ENCODE data around the gene ASPG. TPM values are rescaled to one million over a fixed set of nuclear protein-coding genes. Genes with fewer than 3 reads are reported as not detected.

Gene ASPG
- total and polyA plus RNA-seq, 2 experiments from 2014 or later, result 5.9 to 20.3 TPM

- H3K9me2 ChIP-seq (replicated peaks; ENCODE audit: insufficient read depth), result no peaks in the 10 kb centered on the region
- DNase-seq (ENCODE audit: low spot score), result no peak
- H3K79me2 ChIP-seq, result no peaks in the 10 kb centered on the region
- H3K4me1 ChIP-seq (ENCODE audit: insufficient read depth), result peaks cover 7% of the 10 kb centered on the region
- H3K27ac ChIP-seq, result no peak overlapping the region
- no peaks in the 10 kb centered on the region for H3K36me3 ChIP-seq (replicated peaks; ENCODE audit: insufficient read depth, low read depth)
- no peak for TF ChIP-seq EZH2 (IDR thresholded peaks at IDR 0.05; ENCODE audit: borderline replicate concordance)
- no peak for TF ChIP-seq CTCF (IDR thresholded peaks at IDR 0.05; ENCODE audit: poor library complexity)
- TF ChIP-seq EZH2phosphoT487 (IDR thresholded peaks at IDR 0.05; ENCODE audit: low read depth, severe bottlenecking, unreplicated experiment), result no peak
- H4K20me1 ChIP-seq (ENCODE audit: insufficient read depth, poor library complexity, severe bottlenecking), result no peaks in the 10 kb centered on the region
- H2AFZ ChIP-seq, result no peak overlapping the region
- no peaks in the 10 kb centered on the region for H3K27me3 ChIP-seq
- 92% methylated on average over 19 of the region's 21 CpGs for WGBS (ENCODE audit: low lambda C conversion rate, missing lambda C conversion rate)
- H3K9me3 ChIP-seq (ENCODE audit: low read depth), result no peaks in the 10 kb centered on the region
- H3K4me3 ChIP-seq, result no peak overlapping the region
- H3K4me2 ChIP-seq, result no peak overlapping the region
Measured at GRCh38 chr14:104111301-104112112, 26.0 kb downstream of the ASPG start.

- TF ChIP-seq CTCF (IDR thresholded peaks at IDR 0.05; ENCODE audit: poor library complexity) (no peak), EZH2phosphoT487 (IDR thresholded peaks at IDR 0.05; ENCODE audit: low read depth, severe bottlenecking, unreplicated experiment) (no peak), EZH2 (IDR thresholded peaks at IDR 0.05; ENCODE audit: borderline replicate concordance) (no peak)
- H3K4me2 ChIP-seq, result no peak overlapping the region
- no peak overlapping the region for H3K4me3 ChIP-seq
- no peaks in the 10 kb centered on the region for H3K9me2 ChIP-seq (replicated peaks; ENCODE audit: insufficient read depth)
- WGBS (ENCODE audit: low lambda C conversion rate, missing lambda C conversion rate), result 89% methylated on average over 6 of the region's 6 CpGs
- no peak overlapping the region for H2AFZ ChIP-seq
- no peaks in the 10 kb centered on the region for H3K79me2 ChIP-seq
- no peak overlapping the region for H3K27ac ChIP-seq
- no peak for DNase-seq (ENCODE audit: low spot score)
- H3K9me3 ChIP-seq (ENCODE audit: low read depth), result no peaks in the 10 kb centered on the region
- peaks cover 10% of the 10 kb centered on the region for H3K4me1 ChIP-seq (ENCODE audit: insufficient read depth)
- H4K20me1 ChIP-seq (ENCODE audit: insufficient read depth, poor library complexity, severe bottlenecking), result no peaks in the 10 kb centered on the region
- H3K27me3 ChIP-seq, result no peaks in the 10 kb centered on the region
- no peaks in the 10 kb centered on the region for H3K36me3 ChIP-seq (replicated peaks; ENCODE audit: insufficient read depth, low read depth)
Measured at GRCh38 chr14:104112113-104112505, 26.6 kb downstream of the ASPG start.

GRCh38 chr14:104112609-104113571, 27.4 kb downstream of the ASPG start:
- Histone ChIP-seq H3K36me3 (replicated peaks; ENCODE audit: insufficient read depth, low read depth) (no peaks in the 10 kb centered on the region), H3K4me1 (ENCODE audit: insufficient read depth) (peaks cover 15% of the 10 kb centered on the region), H3K79me2 (no peaks in the 10 kb centered on the region), H2AFZ (no peak overlapping the region), H3K27me3 (peaks cover under 1% of the 10 kb centered on the region), H3K4me3 (no peak overlapping the region), H3K9me2 (replicated peaks; ENCODE audit: insufficient read depth) (no peaks in the 10 kb centered on the region), H3K4me2 (no peak overlapping the region), H3K9me3 (ENCODE audit: low read depth) (no peaks in the 10 kb centered on the region), H3K27ac (no peak overlapping the region), H4K20me1 (ENCODE audit: insufficient read depth, poor library complexity, severe bottlenecking) (no peaks in the 10 kb centered on the region)
- 89% methylated on average over 13 of the region's 17 CpGs for WGBS (ENCODE audit: low lambda C conversion rate, missing lambda C conversion rate)
- TF ChIP-seq EZH2phosphoT487 (IDR thresholded peaks at IDR 0.05; ENCODE audit: low read depth, severe bottlenecking, unreplicated experiment), result no peak
- TF ChIP-seq EZH2 (IDR thresholded peaks at IDR 0.05; ENCODE audit: borderline replicate concordance), result no peak
- TF ChIP-seq CTCF (IDR thresholded peaks at IDR 0.05; ENCODE audit: poor library complexity), result no peak
- DNase-seq (ENCODE audit: low spot score), result no peak

All from hepatocyte (in vitro differentiated cells).